Pancreas (tissue), 10 donors: ENCODE measurements around the gene KIF16B. TPM values are rescaled to one million over a fixed set of nuclear protein-coding genes. Genes with fewer than 3 reads are reported as not detected.

Experiments used
- ATAC-seq, 4 donors: fragments of 200-7000 bp; cut with Tn5 transposase; one replicate each; pipeline versions ENCODE4 v1.8.0 to v1.9.1; 2020; ENCODE audit warnings: mild to moderate bottlenecking in 4 of 4, moderate library complexity in 4 of 4
- DNase-seq, 6 donors: peaks; one replicate each; pipeline ENCODE4 v3.0.0-alpha.2; 2020
- FAIRE-seq: peaks from 2 replicates; lab custom pipeline; 2012; peaks lifted over from hg19 to GRCh38; lab: Jason Lieb, UNC
- H3K27ac ChIP-seq, 4 donors: fragments of 200-600 bp; sonication (generic); 1 replicate in 3 of 4; 2 replicates in 1 of 4; pipeline versions ENCODE4 v1.5.0 to v1.8.0; 2020
- H3K27me3 ChIP-seq, 4 donors: fragments of 200-600 bp; one replicate each; pipeline ENCODE4 v1.8.0; 2021
- H3K36me3 ChIP-seq, 3 donors: fragments of 200-600 bp; sonication (generic) in 1 of 3; one replicate each; pipeline versions ENCODE4 v1.5.0 to v1.8.0; 2020 to 2021
- H3K4me1 ChIP-seq, 3 donors: fragments of 200-600 bp; one replicate each; pipeline ENCODE4 v1.8.0; 2021
- H3K4me3 ChIP-seq, 4 donors: fragments of 200-600 bp; sonication (generic) in 2 of 4; one replicate each; pipeline versions ENCODE4 v1.5.0 to v1.8.0; 2020 to 2021
- H3K9me3 ChIP-seq, 4 donors: fragments of 200-600 bp; one replicate each; pipeline ENCODE4 v1.8.0; 2021
- WGBS, 2 donors: extraction: QIAGEN DNeasy Blood & Tissue Kit; methylation state at CpG; one replicate each; pipeline ENCODE4 v1.1.7; 2013; 5-methylcytosine and 5-hydroxymethylcytosine counted together
- intact Hi-C, 3 donors: fragments of 100-400 bp; cut with DNase I; formaldehyde crosslinking; loops; one replicate each; pipeline versions ENCODE4 v1.11.1 to v1.14.2; 2022
- polyA plus RNA-seq, 2 donors: library from polyadenylated mRNA; stranded (reverse); fragments of 200-250 nt; gene quantifications; one replicate each; pipeline ENCODE4 v1.2.3, GENCODE V29; 2013
- total RNA-seq, 6 donors: library from RNA; stranded (reverse); fragmentation: NEBNext Ultra II Directional in 4 of 6; extraction: Animal tissue kit (Norgen Biotek cat#: 25700) in 4 of 6; gene quantifications; one replicate each; pipeline versions ENCODE4 v1.2.1 to v1.2.4, GENCODE V29; 2021 to 2023
- TF ChIP-seq, protein P1 (sequence below), 4 donors: fragments of 200-600 bp; sonication (generic) in 3 of 4; IDR thresholded peaks; one replicate each; pipeline versions ENCODE4 v1.5.0 to v1.8.0; 2021; ENCODE audit warnings: antibody characterized with exemption in 4 of 4
- donor health status: healthy with polysubstance abuse.
- donor health status: DM: no; HTN: no; CAD: no; lungs with moderate emphysema.
- donor health status: DM: no; HTN: no; CAD: no.
- donor health status: control.
- donor health status: control.
- donor health status: Bipolar disorder and iron deficiency.
- donor health status: DM: yes; HTN: yes; CAD: no.
- donor health status: DM: no; HTN: no; CAD: no.
- donor health status: DM: no; HTN: no; CAD: no.
- donor health status: DM: yes; HTN: yes; CAD: no.

The KIF16B gene
- total and polyA plus RNA-seq, 8 donors: 4.4 to 12.2 (median 7.3) TPM

DNA sequence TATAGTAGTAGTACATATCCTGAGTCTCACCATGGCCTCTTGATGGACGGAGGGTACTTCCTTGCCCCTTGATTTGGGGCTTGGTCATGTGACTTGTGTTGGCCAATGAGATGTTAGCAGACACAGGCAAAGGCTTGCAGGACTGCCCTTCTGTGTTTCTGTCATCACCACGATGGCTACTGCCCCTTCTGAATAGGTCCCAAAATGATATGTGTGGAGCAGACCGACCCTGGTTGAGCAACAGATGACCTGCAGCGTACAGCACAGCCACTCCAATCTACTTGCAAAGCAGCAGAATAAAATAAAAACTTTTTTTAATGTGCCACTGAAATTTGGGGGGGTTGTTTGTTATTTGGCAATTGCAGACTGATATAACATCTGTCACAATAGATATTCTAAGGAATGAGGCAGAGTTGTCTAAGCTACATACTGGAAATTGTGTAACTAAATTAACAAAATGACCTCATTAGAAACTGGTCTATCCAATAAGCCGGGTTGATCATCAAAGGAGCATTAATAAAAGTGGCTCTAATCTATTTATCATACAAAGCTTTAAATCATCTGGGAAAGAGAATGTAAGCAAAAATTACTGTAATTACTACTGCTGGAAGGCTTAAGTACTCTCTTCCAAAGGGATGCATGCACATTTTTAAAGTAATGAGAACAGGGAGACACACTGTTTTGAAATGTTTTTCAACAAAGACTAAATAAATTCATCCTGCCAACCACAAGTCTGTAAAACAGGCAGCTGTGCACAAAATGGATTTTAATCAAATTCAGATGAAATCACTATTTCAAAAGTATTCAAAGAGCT lies 209.5 kb downstream of the KIF16B start:
- no peak overlapping the region for H3K27ac ChIP-seq
- TF ChIP-seq, protein P1, sequence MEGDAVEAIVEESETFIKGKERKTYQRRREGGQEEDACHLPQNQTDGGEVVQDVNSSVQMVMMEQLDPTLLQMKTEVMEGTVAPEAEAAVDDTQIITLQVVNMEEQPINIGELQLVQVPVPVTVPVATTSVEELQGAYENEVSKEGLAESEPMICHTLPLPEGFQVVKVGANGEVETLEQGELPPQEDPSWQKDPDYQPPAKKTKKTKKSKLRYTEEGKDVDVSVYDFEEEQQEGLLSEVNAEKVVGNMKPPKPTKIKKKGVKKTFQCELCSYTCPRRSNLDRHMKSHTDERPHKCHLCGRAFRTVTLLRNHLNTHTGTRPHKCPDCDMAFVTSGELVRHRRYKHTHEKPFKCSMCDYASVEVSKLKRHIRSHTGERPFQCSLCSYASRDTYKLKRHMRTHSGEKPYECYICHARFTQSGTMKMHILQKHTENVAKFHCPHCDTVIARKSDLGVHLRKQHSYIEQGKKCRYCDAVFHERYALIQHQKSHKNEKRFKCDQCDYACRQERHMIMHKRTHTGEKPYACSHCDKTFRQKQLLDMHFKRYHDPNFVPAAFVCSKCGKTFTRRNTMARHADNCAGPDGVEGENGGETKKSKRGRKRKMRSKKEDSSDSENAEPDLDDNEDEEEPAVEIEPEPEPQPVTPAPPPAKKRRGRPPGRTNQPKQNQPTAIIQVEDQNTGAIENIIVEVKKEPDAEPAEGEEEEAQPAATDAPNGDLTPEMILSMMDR (IDR thresholded peaks at IDR 0.05): no peak
- DNase-seq (no peak), FAIRE-seq (no peak), ATAC-seq (peak in 1 of 4 donors; percentile 27)
- H3K9me3 ChIP-seq: no peaks in the 10 kb centered on the region
- H3K4me3 ChIP-seq: no peak overlapping the region
- H3K27me3 ChIP-seq: no peaks in the 10 kb centered on the region
- no peaks in the 10 kb centered on the region for H3K4me1 ChIP-seq
- peaks cover 0 to 11% (median 0%) of the 10 kb centered on the region in 3 donors for H3K36me3 ChIP-seq
- intact Hi-C loops: no loop called here
- 83 to 85% methylated on average over 5 of the region's 5 CpGs for WGBS, 2 donors

DNA sequence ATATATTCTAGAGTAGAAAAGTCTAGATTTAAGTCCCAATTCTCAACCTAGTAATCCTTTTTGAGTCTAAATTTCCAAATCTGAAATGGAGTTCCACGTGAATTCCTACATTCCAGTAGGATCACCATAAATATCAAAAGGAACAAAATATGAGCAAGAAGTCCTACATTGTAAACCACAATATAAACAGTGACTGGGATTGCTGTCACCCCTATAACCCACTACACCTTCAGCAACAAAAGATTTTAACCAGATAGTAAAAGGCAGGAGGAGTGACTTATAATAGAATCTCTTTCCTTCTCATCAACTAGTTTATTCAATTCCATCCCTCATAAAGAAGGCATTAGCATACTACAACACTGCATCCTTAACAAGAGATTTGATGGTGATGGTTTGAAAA lies 210.6 kb downstream of the KIF16B start:
- ATAC-seq (no peak), FAIRE-seq (no peak), DNase-seq (no peak)
- Histone ChIP-seq H3K9me3 (no peaks in the 10 kb centered on the region), H3K27me3 (no peaks in the 10 kb centered on the region), H3K4me1 (no peaks in the 10 kb centered on the region), H3K27ac (no peak overlapping the region), H3K4me3 (no peak overlapping the region), H3K36me3 (peaks cover 0 to 4% (median 0%) of the 10 kb centered on the region in 3 donors)
- WGBS, 2 donors: 95 to 97% methylated on average over 1 of the region's 1 CpG
- intact Hi-C loops: no loop called here
- TF ChIP-seq, protein P1 (IDR thresholded peaks at IDR 0.05): no peak

DNA sequence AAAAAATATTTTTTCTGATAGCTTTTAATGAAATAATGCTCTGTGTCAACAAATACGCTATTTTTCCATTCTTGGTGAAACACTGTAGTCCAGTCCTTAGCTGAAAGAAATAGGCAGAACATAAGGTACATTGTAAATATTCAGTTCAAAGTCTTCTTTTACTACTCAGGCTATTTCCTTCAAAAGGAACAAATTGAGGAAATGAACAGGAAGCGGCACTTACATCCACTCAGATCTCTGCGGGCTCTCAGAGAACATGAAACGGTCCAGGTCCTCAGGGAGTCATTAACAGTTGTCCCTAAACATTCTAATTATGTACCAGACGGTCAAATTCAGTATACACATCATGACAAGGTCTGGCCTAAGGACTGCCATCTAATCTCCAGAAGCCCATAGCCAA lies 212.6 kb downstream of the KIF16B start:
- Histone ChIP-seq H3K9me3 (no peaks in the 10 kb centered on the region), H3K27ac (no peak overlapping the region), H3K4me3 (no peak overlapping the region), H3K27me3 (no peaks in the 10 kb centered on the region), H3K36me3 (no peaks in the 10 kb centered on the region), H3K4me1 (no peaks in the 10 kb centered on the region)
- FAIRE-seq (no peak), ATAC-seq (no peak), DNase-seq (no peak)
- intact Hi-C loops: no loop called here
- WGBS, 2 donors: 83 to 91% methylated on average over 5 of the region's 5 CpGs
- TF ChIP-seq, protein P1 (IDR thresholded peaks at IDR 0.05): no peak

DNA sequence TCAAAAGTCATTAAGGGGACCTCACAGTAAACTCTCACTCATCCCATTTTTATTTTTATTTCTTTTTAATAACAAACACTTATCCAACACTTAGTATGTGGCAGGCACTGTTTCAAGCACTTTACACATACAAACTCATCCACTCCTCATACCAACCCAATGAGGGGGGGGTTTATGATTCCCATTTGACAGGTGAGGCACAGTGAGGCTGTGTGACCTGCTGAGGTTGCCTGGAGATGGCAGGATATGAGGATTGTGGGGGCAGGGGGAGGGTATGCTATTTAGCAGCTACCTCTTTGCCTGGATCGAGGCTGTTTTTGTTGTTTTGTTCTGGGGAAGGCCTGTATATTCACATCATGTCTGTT lies 219.8 kb downstream of the KIF16B start:
- no peak for ATAC-seq
- Histone ChIP-seq H3K4me1 (no peaks in the 10 kb centered on the region), H3K36me3 (no peaks in the 10 kb centered on the region), H3K27ac (no peak overlapping the region), H3K4me3 (no peak overlapping the region), H3K9me3 (no peaks in the 10 kb centered on the region), H3K27me3 (no peaks in the 10 kb centered on the region)
- intact Hi-C loops: no loop called here
- WGBS, 2 donors: 90 to 97% methylated on average over 1 of the region's 1 CpG
- TF ChIP-seq, protein P1 (IDR thresholded peaks at IDR 0.05): no peak
- no peak for FAIRE-seq
- no peak for DNase-seq

DNA sequence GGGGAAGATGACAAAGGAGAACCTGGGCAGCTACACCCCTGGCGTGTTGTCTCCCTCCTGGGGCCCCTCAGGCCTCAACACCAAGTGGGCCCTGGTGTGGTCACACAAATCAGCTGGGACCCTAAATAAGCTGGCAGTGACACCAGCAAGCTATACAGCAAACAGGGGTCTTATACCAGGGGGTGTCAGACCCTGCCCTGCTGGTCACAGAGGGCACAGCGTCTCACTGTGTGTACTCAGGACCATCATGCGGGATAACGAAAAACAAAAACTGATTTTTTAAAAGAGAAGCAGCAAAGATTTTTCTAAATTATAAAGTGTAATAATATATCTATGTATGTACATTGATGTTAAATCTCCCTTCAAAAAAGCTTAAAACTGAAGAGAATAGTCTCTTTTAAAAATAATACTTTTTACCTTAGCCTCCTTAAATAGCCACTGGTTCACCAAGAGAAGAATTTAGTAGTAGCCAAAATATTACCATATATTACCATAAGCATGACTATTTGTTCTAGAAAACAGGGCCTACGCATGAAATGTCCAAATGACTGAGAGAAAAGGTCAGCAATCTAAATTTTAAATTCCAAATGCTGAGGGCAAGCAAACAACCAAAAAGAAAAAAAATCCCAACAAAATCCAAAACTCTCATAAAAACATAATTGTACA lies 220.4 kb downstream of the KIF16B start:
- FAIRE-seq (no peak), DNase-seq (no peak), ATAC-seq (no peak)
- WGBS, 2 donors: 92 to 99% methylated on average over 5 of the region's 5 CpGs
- Histone ChIP-seq H3K27ac (no peak overlapping the region), H3K27me3 (no peaks in the 10 kb centered on the region), H3K9me3 (no peaks in the 10 kb centered on the region), H3K4me3 (no peak overlapping the region), H3K36me3 (no peaks in the 10 kb centered on the region), H3K4me1 (no peaks in the 10 kb centered on the region)
- intact Hi-C loops: no loop called here
- TF ChIP-seq, protein P1 (IDR thresholded peaks at IDR 0.05): no peak
